NCI-H1417 (cell line): ENCODE results near the gene RNASE8.
"Not testable (repeated sequence)": the region's sequence is repeated elsewhere in the genome, so short reads cannot be mapped to it uniquely, and the experiment has no call there.

Experiments used
- DNase-seq, 3 experiments: peaks; one replicate each; lab custom pipeline; 2025; lab: John Stamatoyannopoulos, UW

RNASE8 gene

DNA sequence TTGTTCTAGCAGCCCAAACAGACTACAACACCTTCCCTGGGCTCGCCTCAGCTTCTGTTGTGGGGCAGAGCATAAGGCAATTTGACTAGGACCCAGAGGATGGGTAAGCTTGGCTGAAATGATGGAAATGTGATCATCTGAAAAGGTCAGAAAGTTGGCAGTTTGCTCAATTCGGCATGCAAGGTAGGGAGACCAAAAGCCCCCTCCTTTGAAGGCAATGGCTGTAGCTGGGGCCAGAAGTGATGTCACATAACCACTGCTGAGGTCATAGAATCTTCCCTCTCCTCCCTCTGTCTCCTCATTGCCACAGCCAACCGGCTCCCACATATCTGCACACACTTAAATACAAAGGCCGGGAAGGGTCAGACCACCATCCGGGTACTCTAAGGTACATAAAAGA, 27.7 kb upstream of the RNASE8 start, which contains the start of gene TPPP2:
Gene TPPP2 (plus strand): TSS at position 301 of the 400 bp plus-strand sequence. CDS start 365 bp downstream, outside the sequence.
- DNase-seq, result no peak

DNA sequence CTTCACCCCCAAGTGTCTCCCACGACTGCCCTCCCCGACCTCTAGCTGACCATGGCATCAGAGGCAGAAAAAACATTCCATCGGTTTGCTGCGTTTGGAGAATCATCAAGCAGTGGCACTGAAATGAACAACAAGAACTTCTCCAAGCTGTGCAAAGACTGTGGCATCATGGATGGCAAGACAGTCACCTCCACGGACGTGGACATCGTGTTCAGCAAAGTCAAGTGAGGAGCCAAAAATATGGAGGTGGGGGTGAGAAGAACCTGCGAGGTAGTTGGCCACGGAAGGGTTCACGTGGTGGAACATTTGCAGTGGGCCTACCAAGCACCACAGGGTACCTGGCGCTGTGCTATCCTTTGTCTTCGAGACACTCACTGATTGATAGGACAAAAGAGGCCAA, 27.1 kb upstream of the RNASE8 start:
- no peak for DNase-seq

- no peak for DNase-seq
Observed at GRCh38 chr14:21032326-21033132, 25.1 kb upstream of the RNASE8 start.

DNA sequence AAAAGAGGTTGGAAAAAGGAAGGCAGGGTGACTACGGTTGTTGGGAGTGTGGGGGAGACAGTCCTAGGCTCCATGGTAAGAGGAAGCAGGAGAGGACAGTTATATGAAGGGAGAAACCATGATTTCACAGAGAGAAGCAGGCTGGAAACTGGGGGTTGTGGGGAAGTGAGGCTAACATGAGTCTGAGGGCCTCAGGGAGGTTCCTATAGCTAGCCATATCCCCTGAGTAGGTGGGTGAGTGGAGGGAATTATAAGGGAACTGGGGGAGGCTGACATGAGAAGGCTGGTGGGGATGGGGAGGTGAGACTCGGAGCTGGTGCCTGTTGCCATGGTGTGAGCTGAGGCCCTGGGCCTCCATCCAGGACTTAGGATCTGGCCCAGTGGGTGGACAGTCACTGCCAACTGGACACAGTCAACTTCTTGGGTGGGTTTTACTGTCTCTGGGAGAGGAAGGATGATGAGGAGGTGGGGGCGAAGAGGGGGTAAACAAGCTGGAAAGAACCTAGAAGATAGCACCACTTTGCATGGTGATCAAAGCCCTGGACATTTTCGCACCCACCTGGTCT, 24.4 kb upstream of the RNASE8 start:
- no peak for DNase-seq

DNA sequence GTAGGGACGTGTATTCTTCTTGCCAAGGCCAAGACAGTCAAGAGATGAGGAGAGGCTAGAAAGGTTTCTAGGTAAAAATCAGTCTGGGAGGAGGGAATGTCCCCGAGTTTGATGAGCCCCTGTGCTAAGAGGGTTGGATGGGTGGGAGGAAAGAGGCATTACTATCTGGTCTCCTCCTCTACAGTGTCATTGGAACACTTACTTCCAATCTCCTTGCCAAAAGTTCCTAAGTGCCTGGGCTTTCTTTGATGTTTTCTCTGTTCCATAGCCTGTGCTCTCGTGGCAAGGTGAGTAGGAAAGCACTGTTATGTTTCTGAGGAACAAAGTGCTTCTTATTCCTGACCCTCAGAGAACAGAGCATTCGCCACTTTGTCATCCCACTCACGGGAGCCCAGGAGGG, 22.9 kb upstream of the RNASE8 start, which contains the start of gene RNASE13:
Gene RNASE13 (minus strand): TSS at position 101 of the 400 bp plus-strand sequence. CDS start 519 bp downstream, outside the sequence.
- DNase-seq, result no peak

DNA sequence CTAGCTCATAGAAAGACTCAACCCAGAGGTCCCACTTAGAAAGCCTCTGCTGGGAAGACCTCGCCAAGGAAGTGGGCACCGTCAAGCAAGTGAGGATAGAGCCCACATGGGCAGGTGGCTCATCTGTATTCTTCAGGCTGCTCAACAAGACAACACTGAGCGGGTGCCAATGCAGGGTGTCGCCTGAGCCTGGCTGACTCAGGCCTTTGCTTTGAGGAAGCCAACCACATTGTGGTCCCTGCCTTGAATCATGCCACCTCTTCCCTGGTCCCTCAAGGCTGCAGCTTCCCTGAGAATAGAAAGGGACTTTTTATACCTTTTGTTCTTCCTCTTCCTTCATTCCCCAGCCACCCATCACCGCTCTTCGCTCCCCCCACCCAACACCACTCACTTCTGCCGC, 20.9 kb upstream of the RNASE8 start:
- no peak for DNase-seq

DNA sequence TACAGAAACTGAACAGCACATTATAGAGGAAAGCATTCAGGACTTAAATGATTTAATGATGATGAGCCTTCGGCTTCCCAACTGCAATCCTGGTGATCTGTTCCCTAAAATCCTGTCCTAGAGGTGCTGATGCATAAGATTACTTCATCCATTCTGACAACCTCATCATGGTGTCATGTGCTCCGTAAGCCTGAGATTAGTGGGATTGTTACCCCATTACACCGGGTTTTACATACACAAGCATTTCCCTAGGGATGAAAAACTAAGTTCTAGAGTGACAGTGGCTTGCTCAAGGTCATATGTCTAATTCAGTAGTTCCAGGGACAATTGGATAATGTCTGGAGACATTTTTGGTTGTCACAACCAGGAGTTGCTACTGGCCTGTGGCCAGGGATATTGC, 20.5 kb upstream of the RNASE8 start:
- no peak for DNase-seq

DNA sequence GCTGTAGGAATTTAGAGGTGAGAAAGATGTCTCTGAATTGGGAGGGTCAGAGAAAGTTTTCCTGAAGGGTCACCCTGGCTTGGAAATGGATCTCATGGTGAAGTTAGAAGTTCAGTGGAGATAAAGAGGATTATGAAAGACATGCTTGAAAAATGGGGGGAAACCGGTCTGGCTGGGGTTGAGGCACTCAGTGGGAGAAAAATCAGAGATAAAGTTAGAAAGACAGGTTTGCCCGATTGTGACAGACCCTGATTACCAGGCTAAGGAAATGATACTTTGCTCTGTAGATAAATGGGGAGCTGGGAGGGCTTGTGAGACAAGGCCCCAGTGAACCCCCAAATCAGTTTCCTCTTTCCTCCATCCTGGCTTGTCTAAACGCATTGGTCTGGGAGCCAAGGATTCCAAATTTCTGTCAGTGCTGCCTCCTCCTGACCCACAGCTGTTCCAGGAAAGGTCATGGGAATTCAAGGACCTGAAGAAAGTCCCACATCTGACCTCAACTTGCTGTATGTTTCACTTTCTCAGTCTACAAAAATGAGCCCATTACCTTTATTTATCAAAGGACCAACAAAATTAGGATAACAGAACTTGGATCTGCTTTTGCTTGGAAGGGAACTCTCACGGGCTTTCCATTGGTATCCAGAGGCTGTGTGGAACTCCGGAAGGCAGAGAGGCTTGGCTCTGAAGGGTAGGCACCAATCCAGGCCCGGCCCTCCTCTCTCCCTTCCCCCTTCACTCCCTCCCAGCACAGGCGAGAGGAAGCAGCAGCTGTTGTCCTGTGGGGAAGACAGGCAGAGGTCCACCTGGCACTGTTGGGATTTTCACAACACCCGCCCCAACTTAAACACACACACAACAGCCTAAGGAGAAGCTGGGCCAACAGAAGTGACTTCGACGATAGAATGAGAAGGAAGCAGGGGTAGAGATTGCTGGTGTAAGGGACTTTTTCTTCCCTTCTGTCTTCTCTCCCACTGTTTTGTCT, 18.9 kb upstream of the RNASE8 start:
- DNase-seq, result peak in 1 of 3 experiments; percentile 27

- peak in 2 of 3 experiments; percentile 19 to 70 for DNase-seq
Observed at GRCh38 chr14:21039585-21040369, 17.8 kb upstream of the RNASE8 start.

DNA sequence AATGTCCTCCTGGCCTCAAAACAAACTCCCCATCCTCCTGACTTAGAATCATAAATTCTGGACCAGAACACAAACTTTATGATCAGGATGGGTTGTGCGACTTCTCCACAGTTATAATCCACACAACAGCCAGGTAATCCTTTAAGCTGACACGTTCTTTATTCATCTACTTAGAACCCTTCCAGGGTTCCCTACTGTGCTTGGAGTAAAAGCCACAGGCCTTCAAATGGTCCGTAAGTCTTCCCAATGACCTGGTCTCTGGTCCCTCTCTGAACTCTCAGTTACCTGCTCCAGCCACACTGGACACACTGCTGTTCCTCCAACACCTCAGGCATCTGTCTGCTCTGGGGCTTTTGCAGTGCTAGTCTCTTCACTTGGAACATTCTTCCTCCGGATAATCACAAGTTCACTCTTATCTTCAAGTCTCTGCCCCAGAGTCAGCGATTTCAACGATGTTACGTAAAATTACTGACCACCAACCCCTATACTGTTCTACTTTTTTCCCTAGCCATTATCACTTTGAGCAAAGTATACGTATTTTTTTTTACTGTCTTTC, 17.2 kb upstream of the RNASE8 start:
- no peak for DNase-seq

GRCh38 chr14:21040941-21041340, 16.7 kb upstream of the RNASE8 start:
- DNase-seq, result not testable (repeated sequence)

DNA sequence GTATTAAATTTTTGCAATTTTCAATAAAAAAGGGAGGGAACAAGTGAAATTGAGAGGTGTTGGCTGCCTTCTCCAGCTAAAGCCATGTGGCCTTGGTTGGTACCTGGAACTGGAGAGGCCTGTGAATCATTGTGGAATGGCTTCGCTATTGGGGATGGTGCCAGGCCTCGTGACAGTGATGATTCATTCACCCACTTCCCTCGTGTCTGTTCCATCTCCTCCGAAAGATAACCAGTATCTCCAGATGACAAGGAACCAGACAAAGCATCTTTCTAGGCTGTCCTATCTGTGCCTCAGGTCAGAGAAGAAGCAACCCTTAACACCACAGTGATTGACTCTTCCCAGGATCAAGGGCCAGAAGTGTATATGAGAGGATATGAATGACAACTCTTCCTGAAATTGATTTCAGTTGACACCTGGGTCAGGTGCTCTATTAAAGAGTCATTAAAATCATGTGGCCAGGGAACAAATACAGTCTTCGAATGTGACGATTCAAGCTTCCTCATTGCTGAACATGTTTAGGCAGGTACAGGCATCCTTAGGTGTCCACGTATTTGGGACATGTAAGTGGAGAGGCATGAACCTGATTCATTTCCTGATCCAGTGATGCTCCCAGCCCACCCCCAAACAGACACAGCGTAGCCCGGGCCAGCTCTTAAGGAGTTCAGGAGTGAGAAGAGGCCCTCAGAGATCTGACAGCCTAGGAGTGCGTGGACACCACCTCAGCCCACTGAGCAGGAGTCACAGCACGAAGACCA, 15.8 kb upstream of the RNASE8 start, which contains the start of gene RNASE7:
Gene RNASE7 (plus strand): TSS at position 687 of the 758 bp plus-strand sequence. CDS start 631 bp downstream, outside the sequence.
- DNase-seq, result no peak

GRCh38 chr14:21042918-21043317, 14.7 kb upstream of the RNASE8 start:
- no peak for DNase-seq

GRCh38 chr14:21043387-21043973, 14.1 kb upstream of the RNASE8 start:
- no peak for DNase-seq

- DNase-seq, result peak in 1 of 3 experiments; percentile 5
Observed at GRCh38 chr14:21043974-21044618, 13.5 kb upstream of the RNASE8 start.

GRCh38 chr14:21047378-21047781, 10.2 kb upstream of the RNASE8 start:
- no peak for DNase-seq

DNA sequence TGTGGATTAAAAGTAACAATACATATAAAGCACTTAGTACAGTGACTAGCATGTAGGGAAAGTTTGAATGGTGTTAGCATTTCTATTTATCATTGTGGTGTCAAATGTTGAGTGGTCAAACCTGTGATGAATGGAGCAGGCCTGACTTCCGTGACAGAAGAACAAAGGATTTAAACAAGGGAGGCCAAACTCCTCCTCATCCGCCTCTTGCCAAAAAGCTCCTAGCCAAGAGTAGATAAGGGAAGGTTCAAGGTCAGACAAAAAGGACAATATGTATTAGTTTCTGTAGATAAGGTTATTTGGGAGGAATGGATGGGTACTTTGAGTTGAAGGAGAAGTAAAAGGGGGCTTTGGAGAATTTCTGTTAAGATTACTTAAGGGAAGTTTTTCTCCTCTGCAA, 9.0 kb upstream of the RNASE8 start:
- DNase-seq, result no peak

DNA sequence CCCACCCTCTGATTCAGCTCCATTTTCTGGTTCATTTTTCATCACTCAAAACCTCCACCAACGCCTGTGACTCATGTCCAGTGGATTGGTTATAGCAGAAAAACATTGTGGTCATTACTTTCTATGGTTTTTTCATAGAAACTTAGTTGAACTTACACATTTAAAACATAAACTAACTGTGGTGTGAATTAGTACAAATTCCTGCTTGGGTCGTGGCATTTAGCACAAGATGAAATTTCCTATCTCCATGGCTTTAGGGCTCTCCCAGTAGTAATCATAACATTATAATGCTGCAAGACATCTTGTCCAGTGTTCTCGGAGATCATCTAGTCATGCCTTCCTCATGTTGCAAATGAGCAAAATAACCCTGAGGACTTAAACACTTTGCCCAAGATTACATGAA, 8.3 kb upstream of the RNASE8 start:
- no peak for DNase-seq

- no peak for DNase-seq
Observed at GRCh38 chr14:21050597-21050996, 7.0 kb upstream of the RNASE8 start.
